HG03196 (cell line): ENCODE data around the gene SH3RF3.

ENCODE experiments used
- ATAC-seq: cut with Tn5 transposase; IDR thresholded peaks from one replicate; pipeline ENCODE4 v1.9.1; 2021; ENCODE audit not compliant: unreplicated experiment

SH3RF3 gene

GRCh38 chr2:109176928-109177327, 47.9 kb downstream of the SH3RF3 start:
- no peak for ATAC-seq

GRCh38 chr2:109177635-109178034, 48.6 kb downstream of the SH3RF3 start:
- ATAC-seq, result no peak

- ATAC-seq, result no peak
Observed at GRCh38 chr2:109178968-109179367, 50.0 kb downstream of the SH3RF3 start.

- ATAC-seq, result no peak
Observed at GRCh38 chr2:109180786-109181185, 51.8 kb downstream of the SH3RF3 start.

- ATAC-seq, result no peak
Observed at GRCh38 chr2:109182426-109182825, 53.4 kb downstream of the SH3RF3 start.

GRCh38 chr2:109183871-109184270, 54.9 kb downstream of the SH3RF3 start:
- ATAC-seq, result no peak

GRCh38 chr2:109184368-109184767, 55.4 kb downstream of the SH3RF3 start:
- no peak for ATAC-seq

GRCh38 chr2:109185338-109185737, 56.3 kb downstream of the SH3RF3 start:
- ATAC-seq, result no peak

- ATAC-seq, result no peak
Observed at GRCh38 chr2:109185821-109186570, 57.0 kb downstream of the SH3RF3 start.

- no peak for ATAC-seq
Observed at GRCh38 chr2:109186656-109187250, 57.7 kb downstream of the SH3RF3 start.

- ATAC-seq, result no peak
Observed at GRCh38 chr2:109187711-109188495, 58.9 kb downstream of the SH3RF3 start.

GRCh38 chr2:109188496-109188890, 59.5 kb downstream of the SH3RF3 start:
- ATAC-seq, result no peak

- no peak for ATAC-seq
Observed at GRCh38 chr2:109188898-109189297, 59.9 kb downstream of the SH3RF3 start.

GRCh38 chr2:109189751-109190150, 60.7 kb downstream of the SH3RF3 start:
- ATAC-seq, result no peak

- peak; percentile 36 for ATAC-seq
Observed at GRCh38 chr2:109193807-109194619, 65.0 kb downstream of the SH3RF3 start.

- ATAC-seq, result no peak
Observed at GRCh38 chr2:109194620-109194937, 65.6 kb downstream of the SH3RF3 start.

- no peak for ATAC-seq
Observed at GRCh38 chr2:109195193-109196045, 66.4 kb downstream of the SH3RF3 start.

GRCh38 chr2:109196081-109196875, 67.3 kb downstream of the SH3RF3 start:
- no peak for ATAC-seq
